Measurements from ENCODE around the gene TCP1.

DNA sequence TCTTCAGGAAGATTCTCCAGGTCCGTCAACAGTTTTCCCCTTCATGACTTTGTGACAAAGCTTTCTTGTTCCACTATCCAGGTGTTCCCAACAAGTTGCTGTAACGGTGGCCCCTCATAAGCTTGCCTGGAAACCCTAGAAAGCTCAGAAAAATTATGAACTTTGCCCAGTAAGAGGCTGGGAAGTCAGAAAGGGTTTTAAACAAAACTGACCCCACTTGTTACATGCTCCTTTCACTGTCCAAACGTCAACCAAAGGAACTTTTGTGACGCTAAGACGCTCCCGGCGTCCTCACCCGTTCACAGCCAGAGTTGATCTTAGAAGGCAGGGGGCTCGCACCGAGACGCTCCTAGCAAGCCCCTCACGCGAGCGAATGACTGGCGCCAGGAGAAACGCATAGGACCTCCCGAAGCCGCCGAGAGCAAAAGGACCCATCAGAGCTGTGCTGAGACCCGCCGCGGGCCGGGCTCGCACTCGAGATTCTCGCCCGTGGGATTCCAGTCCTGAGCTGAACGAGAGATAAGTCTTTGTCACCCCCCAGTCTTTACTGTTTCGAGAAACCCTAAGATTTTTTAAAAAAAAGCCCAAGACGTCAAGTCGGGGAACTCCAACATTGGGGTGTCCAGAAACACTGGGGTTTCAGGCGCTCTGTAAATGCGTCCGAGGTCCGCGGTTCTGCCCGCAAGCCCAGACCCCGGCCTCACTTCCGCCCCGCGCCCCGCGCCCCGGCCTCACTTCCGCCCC is 28.1 kb downstream of the TCP1 start:
- TF ChIP-seq, protein P1, sequence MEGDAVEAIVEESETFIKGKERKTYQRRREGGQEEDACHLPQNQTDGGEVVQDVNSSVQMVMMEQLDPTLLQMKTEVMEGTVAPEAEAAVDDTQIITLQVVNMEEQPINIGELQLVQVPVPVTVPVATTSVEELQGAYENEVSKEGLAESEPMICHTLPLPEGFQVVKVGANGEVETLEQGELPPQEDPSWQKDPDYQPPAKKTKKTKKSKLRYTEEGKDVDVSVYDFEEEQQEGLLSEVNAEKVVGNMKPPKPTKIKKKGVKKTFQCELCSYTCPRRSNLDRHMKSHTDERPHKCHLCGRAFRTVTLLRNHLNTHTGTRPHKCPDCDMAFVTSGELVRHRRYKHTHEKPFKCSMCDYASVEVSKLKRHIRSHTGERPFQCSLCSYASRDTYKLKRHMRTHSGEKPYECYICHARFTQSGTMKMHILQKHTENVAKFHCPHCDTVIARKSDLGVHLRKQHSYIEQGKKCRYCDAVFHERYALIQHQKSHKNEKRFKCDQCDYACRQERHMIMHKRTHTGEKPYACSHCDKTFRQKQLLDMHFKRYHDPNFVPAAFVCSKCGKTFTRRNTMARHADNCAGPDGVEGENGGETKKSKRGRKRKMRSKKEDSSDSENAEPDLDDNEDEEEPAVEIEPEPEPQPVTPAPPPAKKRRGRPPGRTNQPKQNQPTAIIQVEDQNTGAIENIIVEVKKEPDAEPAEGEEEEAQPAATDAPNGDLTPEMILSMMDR (conservative IDR thresholded peaks at IDR 0.05; ENCODE audit: low read depth, low read length) = no peak
- no peak for TF ChIP-seq EZH2 (IDR thresholded peaks at IDR 0.05; ENCODE audit: borderline replicate concordance, low read depth, low read length, poor library complexity, severe bottlenecking)
